IPS-18c (cell line): ENCODE results near the gene SERP2.

ENCODE experiments used
- H3K4me3 ChIP-seq: 2 replicates; pipeline ENCODE4 v1.7.0; 2013; ENCODE audit warnings: low read depth, mild to moderate bottlenecking, low read length, moderate library complexity; ENCODE audit not compliant: insufficient read depth
- H3K9me3 ChIP-seq: one replicate; pipeline ENCODE4 v1.6.1; 2013; ENCODE audit warnings: mild to moderate bottlenecking, low read length, moderate library complexity; ENCODE audit not compliant: control insufficient read depth, insufficient read depth

The SERP2 gene

DNA sequence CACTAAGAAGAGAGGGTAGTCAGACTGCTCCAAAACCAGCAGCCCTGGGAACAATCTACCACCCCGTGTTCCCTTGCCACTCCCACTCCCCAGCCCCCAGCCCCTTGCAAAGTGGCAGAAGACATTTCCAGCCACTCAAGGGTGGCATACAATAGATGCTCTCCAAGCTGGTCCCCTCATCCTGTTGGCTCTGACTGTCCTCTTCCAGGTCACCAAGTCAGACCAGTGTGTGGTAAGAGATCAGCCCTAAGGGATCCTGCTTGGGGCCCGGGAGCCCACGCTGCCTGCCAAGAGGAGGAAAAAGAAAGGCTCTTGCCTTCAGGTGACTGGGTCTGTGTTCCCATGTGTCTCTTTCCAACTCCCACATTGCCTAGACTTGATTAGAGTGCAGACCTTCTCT lies 25.0 kb downstream of the SERP2 start:
- Histone ChIP-seq H3K9me3 (no peaks in the 10 kb centered on the region), H3K4me3 (no peak overlapping the region)

- Histone ChIP-seq H3K4me3 (no peak overlapping the region), H3K9me3 (no peaks in the 10 kb centered on the region)
Observed at GRCh38 chr13:44399074-44399473, 25.4 kb downstream of the SERP2 start.

GRCh38 chr13:44400736-44401135 lies 27.1 kb downstream of the SERP2 start:
- Histone ChIP-seq H3K9me3 (no peaks in the 10 kb centered on the region), H3K4me3 (no peak overlapping the region)

GRCh38 chr13:44401577-44401976 lies 28.0 kb downstream of the SERP2 start:
- Histone ChIP-seq H3K9me3 (no peaks in the 10 kb centered on the region), H3K4me3 (no peak overlapping the region)

GRCh38 chr13:44402899-44403445 lies 29.3 kb downstream of the SERP2 start:
- Histone ChIP-seq H3K9me3 (no peaks in the 10 kb centered on the region), H3K4me3 (peak overlapping the region; percentile 31; the same call in 1 of the 2 replicates)

DNA sequence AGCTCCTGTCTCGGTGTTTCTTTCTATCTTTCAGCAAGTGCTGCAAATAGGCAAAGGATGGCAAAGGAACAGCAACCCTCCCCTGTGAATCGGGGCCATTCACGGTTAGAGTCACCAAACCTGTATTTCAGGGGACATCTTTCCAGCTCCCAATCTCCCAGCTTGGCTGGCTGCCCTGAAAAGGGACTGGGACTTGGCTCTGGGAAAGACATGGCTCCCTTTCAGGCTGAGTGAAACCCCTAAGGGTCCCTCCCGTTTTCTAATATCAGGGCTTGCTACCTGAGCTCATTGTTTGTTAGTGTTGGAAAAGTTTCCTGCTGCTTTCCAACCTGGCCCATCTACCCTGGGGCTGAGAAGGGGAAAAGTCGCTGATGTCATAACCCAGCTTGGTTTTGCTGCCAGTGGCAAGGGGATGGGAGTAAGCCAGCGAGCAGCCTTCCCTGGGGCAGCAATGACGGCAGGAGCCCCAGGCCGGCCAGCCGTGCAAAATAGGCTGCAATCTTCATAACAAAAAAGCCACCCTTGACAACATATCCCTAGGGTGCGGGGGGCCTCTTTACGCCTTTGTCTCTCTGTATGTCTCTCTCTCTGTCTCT lies 29.9 kb downstream of the SERP2 start:
- Histone ChIP-seq H3K4me3 (peak overlapping the region; percentile 31), H3K9me3 (no peaks in the 10 kb centered on the region)

DNA sequence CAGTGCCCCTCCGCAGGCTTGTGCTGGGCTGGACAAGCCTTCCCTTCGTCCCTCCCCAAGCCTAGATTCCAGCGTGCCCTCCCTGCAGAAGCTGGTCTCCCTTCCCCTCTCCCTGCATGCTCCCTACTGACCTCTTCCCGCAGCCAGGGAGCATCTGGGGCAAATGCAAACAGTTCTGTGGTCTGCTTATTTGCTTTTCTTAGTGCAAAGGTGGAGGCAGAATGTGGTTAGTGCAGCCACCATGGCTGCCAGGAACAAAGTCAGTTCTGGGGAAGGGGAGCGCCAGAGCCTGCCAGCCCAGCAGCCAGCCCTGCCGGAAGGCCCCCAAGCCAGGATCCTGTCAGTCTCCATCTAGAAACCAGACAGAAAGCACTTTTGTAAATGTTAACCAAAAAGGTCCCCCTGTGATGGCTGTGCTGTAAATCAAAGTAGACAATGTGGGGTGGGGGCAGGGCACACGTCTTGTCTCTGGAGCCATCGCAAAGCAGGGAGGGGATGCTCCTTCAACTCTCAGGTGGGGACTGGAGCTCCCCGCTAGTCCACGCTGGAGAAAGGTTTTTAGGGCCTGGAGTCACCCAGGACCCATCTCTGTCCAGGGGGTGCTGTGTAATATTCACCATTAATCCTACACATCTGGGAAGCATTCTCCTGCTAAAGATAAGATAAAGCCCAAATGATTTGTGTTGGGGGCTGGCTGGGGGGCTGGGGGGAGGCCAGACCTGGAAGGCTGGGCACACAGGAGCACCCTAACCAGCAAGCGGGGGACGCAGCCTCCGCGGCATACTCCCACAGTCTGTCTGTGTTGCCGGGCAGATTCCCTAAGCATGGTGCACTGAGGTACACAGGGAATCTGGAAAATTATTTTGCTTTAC lies 30.9 kb downstream of the SERP2 start:
- peak overlapping the region; percentile 16 for H3K4me3 ChIP-seq
- H3K9me3 ChIP-seq, result no peaks in the 10 kb centered on the region

DNA sequence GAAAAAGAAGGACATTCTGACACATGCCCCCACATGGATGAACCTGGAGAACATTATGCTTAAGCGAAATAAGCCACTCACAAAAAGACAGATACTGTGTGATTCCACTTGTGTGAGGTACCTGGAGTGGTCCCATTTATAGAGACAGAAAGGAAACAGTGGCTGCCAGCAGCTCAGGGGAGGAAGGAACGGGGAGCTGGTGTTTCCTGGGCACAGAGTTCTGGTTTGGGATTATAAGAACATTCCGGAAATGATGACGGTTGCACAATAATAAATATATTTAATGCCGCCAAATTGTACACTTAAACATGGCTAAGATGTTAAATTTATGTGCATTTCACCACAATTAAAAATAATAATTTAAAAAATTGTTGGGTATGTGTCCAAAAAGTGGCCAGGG lies 33.0 kb downstream of the SERP2 start:
- no peak overlapping the region for H3K4me3 ChIP-seq
- H3K9me3 ChIP-seq, result no peaks in the 10 kb centered on the region

- H3K4me3 ChIP-seq, result no peak overlapping the region
- no peaks in the 10 kb centered on the region for H3K9me3 ChIP-seq
Observed at GRCh38 chr13:44407379-44407778, 33.8 kb downstream of the SERP2 start.

GRCh38 chr13:44407891-44408290 lies 34.3 kb downstream of the SERP2 start:
- no peaks in the 10 kb centered on the region for H3K9me3 ChIP-seq
- H3K4me3 ChIP-seq, result no peak overlapping the region

DNA sequence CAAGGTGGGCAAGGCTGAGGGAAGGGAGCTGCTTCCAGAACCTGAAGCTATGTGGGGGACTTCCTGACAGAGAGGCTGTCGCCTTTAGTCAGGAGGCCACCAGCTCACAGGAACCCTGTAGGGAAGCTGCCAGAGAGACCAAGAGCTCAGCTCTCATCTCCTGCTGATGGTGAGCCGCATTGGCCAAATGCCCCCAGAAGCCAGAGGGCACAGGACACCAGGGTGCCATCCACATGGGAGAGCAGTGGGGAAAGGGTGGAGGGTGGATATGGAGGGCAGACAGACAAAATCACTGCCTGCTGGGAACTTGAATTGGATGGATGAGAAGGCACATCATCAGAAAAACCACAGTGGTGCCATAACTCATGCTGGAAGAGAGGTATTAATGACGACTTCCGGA lies 36.0 kb downstream of the SERP2 start:
- Histone ChIP-seq H3K9me3 (no peaks in the 10 kb centered on the region), H3K4me3 (no peak overlapping the region)

- Histone ChIP-seq H3K9me3 (no peaks in the 10 kb centered on the region), H3K4me3 (no peak overlapping the region)
Observed at GRCh38 chr13:44410328-44410859, 36.8 kb downstream of the SERP2 start.

DNA sequence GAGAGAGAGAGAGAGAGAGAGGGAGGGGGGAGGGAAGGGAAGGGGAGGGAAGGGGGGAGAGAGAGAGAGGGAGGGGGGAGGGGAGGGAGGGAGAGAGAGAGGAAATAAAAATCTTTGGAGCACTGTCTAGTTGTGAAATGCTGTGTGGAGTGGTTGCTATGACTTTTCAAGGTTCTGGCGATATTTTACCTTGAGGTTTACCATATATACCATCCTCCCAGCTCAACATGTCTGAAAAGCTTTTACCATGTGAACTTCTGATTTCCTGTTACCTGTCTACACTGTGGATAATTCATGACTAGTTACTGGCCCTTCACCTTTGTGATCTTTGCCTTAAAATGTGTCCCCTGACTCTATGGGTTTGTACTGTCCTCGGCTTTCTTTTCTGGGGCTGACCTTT lies 38.2 kb downstream of the SERP2 start:
- H3K4me3 ChIP-seq, result no peak overlapping the region
- no peaks in the 10 kb centered on the region for H3K9me3 ChIP-seq

GRCh38 chr13:44412346-44412935 lies 38.8 kb downstream of the SERP2 start:
- Histone ChIP-seq H3K4me3 (no peak overlapping the region), H3K9me3 (no peaks in the 10 kb centered on the region)

- Histone ChIP-seq H3K4me3 (no peak overlapping the region), H3K9me3 (no peaks in the 10 kb centered on the region)
Observed at GRCh38 chr13:44413095-44413494, 39.5 kb downstream of the SERP2 start.

DNA sequence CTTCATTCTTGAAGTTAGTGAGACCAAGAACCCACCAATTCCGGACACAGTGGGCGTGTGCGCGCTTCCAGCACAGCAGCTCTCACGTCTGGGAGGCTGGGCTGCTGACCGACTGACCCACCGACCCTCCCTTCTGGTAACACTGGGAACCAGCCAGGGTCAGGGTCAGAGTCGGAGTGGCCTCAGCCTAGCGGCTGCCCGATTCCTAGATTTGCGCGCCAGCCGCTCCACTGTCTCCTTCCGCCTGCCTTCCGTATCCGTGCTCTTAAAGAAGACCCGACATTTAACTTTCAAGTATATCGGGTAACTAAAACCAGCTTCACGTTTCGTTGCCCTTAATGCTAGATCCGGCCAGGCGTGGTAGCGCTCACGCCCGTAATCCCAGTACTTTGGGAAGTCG lies 41.1 kb downstream of the SERP2 start:
- Histone ChIP-seq H3K4me3 (no peak overlapping the region), H3K9me3 (peaks cover 2% of the 10 kb centered on the region)

DNA sequence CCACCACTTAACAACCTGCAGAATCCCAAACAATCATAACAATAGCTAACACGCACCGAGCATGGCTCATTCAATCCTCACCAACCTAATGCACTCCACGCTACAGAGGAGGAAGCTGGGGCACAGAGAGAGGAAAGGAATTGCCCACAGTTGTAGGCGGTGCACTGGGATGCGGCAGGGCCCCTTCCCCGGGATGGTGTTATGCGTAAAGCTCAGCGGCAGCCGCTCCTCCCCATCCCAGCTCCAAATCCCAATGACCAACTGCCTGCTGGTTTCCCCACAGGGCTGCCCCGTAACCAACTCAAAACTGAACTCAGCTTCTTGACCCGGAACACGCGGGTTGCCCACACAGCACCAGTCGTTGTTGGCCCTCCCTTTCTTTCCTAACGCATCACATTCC lies 42.2 kb downstream of the SERP2 start:
- peaks cover 4% of the 10 kb centered on the region for H3K9me3 ChIP-seq
- H3K4me3 ChIP-seq, result no peak overlapping the region; the same call in 1 of the 2 replicates

- H3K4me3 ChIP-seq, result no peak overlapping the region; the same call in 1 of the 2 replicates
- H3K9me3 ChIP-seq, result peaks cover 7% of the 10 kb centered on the region
Observed at GRCh38 chr13:44416301-44416700, 42.7 kb downstream of the SERP2 start.
